NCI-H1092 treated with DMSO at 0.1 percent for 48 hours (cell line): ENCODE data around the gene OLA1.

Experiments
- DNase-seq: peaks from one replicate; lab custom pipeline; 2025; lab: John Stamatoyannopoulos, UW

OLA1 gene

DNA sequence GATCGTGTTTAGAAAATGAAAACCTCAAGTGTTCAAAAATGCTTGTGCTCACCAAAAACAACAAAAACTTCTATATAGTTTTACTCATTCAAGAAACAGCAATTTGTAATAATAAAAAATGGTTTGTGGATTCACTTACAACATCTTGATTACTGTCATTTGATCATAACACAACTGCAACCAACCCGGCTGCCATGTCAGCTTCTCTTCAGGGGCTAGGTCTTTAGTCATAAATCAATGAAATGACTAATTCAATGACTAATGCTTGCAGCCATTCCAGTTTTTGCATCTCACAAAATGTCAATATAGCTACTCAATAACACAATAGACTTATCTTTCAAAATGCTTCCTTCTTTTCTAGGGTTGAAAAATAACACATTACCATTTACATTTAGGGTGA is 128.0 kb downstream of the OLA1 start:
- DNase-seq, result no peak

DNA sequence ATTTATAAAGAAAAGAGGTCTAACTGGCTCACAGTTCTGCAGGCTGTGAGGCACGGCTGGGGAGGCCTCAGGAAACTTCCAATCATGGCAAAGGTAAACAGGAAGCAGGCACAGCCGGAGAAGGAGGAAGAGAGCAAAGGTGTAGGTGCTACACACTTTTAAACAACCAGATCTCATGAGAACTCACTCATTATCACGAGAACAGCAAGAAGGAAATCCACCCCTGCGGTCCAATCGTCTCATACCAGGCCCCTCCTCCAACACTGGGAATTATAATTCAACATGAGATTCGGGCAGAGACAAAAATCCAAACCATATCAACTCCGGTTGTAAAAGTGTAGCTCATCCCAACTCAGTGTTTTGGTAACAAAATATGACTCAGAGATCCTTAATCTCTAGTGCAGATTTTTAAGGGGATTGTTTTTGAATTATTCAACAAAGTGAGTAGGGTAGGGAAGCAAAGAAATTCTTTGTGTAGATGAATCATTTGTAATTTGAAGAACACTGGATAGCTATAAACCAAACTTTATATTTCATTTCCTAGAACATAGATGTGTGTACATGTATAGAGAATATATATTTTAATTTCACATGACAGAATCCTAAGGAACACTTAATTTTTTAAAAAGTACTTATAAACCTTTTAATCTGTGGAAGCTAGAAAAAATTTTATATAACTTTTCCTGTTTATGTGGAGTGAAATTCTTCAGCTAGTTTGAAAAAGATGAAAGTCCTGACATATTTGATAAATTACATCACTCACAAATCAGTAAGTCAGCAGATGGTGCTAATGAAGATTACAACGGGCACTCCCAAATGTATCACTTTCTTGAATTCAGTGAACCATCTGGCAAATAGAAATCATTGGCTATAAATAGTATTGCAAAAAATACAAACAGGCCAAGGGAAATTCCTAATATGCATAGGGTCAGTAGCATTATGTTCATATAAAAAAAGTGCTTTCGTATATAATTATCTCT is 130.1 kb downstream of the OLA1 start:
- DNase-seq, result no peak

DNA sequence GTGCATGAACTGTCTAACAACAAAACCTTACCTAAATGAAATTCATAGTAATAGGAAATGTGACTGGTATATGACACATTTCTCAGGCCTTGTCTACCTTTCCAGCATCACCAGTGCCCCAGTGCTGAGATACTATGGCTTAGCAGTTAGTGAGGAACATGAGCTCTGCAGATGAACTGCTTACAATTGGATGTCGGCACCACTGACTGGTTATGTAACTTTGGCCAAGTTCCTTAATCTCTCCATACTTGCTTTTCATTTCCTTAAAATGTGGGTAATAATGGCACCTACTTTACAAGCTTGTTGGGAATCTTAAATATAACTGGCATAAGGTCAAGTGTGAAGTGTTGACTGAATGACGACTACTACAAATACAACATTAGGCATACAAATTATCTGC is 136.3 kb downstream of the OLA1 start:
- DNase-seq, result no peak

DNA sequence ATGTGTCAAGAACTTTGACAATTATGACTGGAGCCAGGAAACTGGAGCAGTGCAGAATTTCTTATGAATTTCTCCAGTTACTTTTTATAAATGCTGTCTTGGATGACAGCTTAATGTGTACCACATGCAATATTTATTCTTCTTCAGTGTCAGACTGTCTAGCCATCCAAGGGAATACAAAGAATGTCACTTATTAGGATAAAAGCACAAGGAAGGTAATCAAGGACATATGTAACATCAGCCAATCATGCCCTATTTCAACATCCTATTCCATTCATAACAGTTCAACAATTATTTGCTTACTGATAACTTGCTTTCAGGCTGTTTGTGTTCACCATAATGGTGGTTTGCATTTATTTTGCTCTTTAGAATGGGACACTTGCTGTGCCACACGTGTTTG is 139.8 kb downstream of the OLA1 start:
- DNase-seq, result no peak

DNA sequence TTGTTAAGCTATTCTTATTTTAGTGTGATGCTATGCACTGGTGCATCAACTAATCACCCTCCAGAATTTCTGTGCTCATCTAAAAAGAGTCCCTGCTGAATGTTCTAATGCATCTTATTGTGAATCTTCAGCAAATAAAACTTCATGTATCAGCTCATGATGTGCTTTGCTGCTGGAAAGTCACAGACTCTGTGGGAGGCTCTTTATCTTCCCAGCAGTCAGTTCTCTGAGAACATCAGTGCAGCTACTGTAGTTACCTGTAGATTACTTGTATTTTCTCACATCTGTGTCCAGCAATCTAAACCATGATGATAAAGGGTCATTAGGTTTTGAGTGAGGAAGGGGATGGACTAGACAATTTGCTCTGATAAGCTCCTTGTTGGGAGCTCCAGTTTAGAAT is 141.6 kb downstream of the OLA1 start:
- no peak for DNase-seq

DNA sequence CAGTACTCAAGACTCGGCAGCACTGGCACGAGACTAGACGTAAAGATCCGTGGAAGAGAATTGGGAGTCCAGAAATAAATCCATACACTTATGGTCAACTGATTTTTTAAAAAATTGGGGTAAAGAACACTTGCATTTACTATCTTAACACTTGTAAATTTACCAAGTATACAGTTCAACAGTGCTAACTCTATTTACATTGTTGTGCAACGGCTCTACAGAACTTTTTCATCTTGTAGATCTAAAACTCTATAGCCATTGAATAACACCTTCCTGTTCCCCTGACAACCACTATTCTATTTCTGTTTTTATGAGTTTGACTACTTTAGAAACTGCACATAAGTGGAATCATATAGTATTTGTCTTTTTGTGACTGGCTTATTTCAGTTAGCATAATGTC is 153.8 kb downstream of the OLA1 start:
- DNase-seq, result no peak

DNA sequence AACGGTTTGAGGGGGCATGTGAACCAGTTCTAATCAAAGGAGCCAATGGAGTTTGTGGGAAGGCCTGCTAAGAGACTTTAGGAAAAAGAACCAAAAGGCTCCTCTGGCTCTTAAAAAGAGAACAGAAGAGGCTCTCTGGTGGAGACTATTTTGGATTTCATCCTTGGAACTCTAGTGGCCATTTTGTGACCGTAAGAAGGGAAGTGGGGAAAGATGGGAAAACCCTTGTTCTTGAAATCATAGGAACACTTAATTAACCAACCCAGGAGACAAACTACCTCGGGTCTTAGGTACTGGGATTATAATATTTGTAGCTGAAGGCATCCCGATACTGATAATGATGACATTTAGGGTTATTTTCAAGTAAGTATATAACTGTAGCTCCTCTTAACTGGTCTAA is 157.9 kb downstream of the OLA1 start:
- DNase-seq, result no peak

DNA sequence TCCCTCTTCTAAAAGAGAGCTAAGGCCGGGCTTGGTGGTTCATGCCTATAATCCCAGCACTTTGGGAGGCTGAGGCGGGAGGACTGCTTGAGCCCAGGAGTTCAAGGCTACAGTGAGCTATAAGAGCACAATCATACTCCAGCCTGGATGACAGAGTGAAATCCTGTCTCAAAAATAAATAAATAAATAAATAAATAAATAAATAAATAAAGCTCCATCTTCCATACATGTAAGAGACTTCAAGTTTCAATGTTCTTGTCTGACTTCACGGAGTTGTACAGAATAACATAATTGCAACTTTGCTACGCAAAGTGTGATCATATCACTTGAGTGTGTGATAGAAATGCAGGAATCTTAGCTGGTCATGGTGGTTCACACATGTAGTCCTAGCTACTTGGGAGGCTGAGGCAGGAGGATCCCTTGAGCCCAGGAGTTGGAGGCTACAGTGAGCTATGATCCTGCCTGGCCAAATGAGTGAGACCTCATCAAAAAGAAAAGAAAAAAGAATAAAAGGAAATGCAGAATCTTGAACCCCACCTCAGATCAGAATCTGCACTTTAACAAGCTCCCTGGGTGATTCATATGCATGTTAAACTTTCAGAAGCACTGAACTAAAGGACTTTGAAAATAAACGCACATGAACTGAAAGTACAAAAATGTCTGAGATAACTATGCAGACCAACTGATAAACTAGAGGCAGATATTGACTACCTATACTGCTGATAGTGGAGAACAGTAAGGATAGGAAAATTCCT is 159.4 kb downstream of the OLA1 start:
- DNase-seq, result no peak

DNA sequence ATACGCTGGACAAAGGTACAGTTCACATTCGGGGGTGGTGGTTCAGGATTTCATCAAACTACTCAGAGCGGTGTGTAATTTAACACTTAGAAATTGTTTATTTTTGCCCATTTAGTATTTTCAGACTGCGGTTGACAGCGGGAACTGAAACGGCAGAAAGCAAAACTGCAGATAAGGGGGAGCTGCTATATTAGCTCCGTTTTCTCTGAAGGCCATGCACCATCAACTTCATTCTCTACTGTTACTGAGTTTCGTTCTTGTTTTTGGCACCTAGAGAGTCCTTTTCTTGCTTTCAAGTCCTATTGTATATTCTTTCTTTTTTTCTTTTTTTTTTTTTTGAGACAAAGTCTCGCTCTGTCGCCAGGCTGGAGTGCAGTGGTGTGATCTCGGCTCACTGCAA is 161.6 kb downstream of the OLA1 start:
- DNase-seq, result no peak

DNA sequence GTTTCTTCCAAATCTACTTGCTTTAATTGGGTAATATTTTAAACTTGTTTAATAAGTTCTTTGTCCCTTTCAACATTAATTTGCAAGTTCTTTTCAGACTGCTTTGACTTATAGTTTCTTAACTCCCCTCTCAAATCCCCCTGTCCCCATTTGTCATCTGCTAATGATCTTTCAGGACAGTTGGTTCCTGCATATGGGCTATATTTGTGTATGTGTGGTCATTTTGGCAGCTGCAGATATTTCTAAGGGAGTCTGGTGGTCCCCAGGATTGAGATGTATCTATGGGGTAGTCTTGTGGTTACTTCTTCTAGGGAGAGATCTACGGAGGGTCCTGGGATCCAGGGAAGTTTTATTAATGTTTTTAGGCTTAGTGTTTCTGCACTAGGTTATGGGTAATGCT is 162.6 kb downstream of the OLA1 start:
- DNase-seq, result no peak

DNA sequence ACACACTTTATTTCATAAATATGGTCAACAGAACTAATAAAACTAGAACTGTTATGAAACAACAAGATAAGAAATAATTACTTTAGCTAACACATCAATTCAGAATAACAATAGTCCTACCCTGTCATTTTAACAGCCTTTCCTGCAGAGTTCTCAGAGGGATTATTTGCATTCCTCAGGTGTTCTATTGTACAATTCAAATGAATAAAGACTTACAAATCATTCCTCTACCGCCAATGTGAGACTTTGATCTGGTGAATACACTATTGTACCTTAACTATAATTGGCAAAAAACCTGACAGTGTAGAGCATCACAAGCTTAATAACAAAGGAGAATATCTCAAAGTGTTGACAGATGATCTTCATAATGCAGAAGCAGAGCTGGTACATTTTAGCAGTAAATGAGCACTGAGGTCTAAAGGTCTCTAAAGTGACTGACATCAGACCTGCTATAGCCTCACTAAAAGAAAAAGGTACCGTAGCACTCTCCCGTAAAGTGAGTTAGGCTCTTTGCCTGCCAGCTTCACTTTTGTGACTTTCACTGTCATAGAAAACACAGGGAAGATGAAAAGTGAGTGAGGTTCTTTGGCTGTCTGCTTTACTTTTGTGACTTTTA is 164.4 kb downstream of the OLA1 start:
- DNase-seq, result no peak

DNA sequence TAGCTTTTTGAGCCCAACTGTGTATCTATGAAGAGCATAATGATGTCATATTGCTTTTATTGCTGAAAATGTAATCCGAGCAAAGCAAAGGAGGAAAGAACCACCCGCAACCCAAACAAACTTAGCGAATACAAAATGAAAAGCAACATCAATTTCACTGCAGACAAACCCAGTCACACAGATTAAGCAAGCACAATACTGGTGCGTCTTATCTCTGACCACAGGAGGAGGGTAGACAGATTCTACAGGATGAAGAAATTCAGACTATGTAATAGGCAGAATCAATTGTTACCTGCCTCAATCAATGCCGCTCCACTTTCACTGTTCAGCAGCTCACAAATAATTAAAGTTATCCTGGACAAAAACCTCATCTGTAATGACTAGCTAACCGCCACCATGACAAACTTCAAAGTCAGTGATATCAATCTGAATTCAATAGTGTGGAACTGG is 167.6 kb downstream of the OLA1 start:
- DNase-seq, result no peak

DNA sequence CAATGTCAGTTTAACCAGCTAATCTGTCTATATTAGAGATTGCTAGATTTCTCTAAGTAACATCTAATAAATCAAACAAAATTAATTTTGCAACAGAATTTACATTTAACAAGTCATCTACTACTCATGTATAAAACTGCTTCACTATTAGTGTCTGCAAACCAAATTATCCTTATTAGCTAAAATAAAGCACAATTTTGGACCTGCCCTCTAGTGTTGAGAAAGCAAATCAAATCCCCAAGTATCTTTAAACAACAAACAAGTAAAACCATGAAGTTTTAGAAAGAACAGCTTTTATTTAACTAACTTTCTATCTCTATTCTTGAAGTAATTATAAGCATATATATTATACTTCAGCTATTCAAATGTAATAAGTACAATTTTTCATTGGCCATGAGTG is 170.1 kb downstream of the OLA1 start:
- DNase-seq, result no peak

DNA sequence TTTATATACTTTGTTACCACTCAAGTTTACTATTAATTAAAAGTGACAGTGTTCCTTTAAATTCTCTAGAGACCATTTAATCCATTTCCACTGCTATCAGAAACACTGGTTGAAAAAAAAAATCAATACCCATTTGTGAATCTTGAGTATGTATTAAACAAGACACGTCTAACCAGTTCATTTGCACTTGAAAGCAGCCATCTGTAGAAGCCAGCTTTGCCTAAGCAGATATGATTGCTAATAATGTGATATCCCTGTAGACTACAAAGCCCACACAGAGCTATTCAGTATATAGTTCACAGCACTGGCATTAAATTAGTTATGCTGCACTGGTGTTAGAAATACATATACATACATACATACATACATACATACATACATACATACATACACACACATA is 171.4 kb downstream of the OLA1 start:
- DNase-seq, result peak; percentile 12

DNA sequence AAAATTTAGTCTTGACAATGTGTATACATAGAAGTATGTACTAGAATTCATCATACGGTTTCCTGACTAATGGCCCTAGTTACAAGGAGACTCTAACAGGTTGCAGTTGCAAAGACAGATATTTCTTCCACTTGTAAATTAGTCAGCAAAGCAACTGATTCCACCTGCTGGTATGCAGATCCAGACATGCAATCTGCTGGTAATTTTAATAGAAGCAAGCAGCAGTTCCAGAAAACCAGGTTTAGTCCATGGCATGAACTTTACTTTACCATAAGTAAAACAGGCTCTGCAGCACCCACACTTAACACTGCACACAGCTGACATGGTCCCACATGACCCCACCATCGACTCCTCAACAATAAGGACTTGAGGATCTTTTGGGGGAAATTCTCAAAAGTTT is 172.3 kb downstream of the OLA1 start:
- no peak for DNase-seq

DNA sequence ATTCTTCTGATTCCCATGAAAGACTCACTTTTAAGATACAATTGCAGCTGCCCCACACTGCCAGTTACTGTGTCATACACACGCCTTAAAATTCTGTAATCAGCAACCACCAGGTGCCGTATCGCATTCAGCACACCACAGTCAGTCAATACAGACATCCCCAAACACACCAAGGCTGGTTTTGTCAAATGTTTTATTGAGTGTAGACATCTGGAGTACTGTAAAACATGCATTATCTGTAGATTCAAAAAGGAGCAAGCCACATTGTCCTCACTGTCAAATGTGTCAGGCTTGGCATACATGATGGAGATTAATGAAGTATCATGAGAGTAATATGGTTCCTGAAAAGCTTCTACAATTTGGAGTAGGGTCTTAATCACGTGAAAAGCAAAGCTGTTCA is 173.5 kb downstream of the OLA1 start:
- no peak for DNase-seq

DNA sequence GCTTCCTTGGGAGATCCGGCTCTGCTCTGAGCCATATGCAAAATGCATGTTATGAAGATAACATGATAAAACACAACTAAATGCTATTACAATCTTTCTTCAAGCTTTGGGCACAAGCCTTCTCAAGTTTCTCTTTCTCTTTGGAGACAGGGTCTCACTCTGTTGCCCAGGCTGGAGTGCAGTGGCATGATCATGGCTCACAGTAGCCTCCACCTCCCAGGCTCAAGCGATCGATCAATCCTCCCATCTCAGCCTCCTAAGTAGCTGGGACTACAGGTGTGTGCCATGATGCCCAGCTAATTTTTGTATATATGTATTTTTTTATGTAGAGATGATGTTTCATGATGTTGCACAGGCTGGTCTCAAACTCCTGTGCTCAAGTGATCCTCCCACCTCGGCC is 175.5 kb downstream of the OLA1 start:
- DNase-seq, result no peak

DNA sequence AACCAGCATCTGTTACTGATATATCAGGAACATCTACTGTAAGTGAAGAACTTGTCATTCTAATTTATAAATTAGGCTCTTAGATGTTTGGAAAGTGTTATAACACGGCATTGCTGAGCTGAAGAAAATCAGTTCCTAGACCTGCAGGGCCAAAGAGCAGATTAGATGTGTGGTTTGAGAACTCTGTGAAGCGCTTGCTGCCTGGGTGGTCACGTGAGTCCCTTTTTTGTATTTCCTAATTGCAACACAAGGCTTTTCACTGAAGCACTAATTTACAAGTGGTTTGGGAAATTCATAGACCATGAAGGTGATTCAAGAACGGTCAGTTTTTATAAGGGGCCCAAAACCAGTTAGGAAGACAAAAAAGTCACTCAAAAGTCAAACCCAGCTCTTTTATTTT is 176.3 kb downstream of the OLA1 start:
- DNase-seq, result no peak

DNA sequence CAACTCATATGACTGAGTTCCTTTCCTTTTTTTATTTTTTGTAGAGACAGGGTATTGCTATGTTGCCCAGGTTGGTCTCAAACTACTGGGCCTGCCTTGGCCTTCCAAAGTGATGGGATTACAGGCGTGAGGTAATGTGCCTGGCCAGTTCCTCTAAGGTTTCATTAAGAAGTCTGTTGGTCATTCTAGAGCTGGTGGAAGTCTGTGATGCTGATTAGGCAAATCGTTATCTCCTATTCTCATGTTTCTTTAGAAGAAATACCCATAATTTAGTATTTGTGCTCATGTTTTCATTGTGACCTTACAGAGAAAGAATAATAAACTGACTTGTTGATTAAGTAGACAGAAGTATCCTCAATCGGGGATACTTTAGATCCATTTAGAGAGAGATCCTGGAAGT is 177.0 kb downstream of the OLA1 start:
- no peak for DNase-seq

DNA sequence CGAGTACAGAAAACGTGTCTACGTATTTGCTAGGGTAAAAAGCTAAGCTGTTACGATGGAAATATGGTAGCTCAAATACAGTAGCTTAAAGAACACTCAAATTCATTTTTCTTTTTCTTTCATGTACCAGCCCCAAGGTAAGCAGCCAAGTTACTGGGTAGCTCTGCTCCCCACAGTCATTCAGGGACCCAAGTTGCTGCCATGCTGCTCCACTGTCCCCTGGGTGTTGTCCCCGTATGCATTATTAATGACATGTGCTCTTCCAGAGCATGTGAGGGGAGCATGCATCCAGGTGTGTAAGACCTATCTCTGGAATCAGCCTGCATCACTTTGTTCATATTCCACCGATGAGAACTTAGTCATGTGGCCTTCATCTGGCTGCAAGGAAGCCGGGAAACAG is 178.1 kb downstream of the OLA1 start:
- DNase-seq, result no peak

DNA sequence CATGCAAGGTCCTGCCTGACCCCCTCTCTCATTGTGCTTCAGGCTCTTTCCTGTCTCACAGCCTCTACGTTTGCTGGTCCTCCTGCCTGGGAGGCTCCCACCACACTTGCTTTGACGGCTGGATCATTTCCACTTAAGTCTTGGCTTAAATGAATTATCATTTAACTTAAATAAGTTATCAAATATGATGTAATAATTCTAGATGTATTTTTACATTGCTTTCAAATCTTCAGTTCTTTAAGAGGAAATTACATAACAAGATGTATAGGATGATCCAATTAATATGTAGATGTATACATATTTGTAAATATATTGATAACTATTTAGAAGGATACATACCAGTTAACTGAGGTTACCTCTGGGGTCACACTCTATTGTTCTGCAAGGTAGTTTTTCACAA is 180.5 kb downstream of the OLA1 start:
- DNase-seq, result no peak

DNA sequence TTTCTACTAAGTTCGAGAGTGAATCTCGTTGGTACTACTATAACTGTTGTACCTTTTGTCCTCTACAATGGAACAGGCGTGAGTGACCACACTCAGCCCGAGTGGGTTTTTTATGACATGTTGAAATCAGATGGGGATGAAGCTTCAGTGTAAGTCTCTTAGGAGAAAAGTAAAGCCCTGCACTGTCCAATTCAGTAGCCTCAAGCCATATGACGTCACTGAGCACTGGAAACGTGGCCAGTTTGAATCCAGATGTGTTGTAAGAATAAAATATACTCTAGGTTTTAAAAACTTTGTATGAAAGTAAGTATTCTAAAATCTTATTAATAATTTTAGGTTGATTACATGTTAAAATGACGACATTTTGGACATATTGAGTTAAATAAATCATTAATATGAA is 181.5 kb downstream of the OLA1 start:
- no peak for DNase-seq
